ENCODE measurements around the gene PEX7.

PEX7 gene

DNA sequence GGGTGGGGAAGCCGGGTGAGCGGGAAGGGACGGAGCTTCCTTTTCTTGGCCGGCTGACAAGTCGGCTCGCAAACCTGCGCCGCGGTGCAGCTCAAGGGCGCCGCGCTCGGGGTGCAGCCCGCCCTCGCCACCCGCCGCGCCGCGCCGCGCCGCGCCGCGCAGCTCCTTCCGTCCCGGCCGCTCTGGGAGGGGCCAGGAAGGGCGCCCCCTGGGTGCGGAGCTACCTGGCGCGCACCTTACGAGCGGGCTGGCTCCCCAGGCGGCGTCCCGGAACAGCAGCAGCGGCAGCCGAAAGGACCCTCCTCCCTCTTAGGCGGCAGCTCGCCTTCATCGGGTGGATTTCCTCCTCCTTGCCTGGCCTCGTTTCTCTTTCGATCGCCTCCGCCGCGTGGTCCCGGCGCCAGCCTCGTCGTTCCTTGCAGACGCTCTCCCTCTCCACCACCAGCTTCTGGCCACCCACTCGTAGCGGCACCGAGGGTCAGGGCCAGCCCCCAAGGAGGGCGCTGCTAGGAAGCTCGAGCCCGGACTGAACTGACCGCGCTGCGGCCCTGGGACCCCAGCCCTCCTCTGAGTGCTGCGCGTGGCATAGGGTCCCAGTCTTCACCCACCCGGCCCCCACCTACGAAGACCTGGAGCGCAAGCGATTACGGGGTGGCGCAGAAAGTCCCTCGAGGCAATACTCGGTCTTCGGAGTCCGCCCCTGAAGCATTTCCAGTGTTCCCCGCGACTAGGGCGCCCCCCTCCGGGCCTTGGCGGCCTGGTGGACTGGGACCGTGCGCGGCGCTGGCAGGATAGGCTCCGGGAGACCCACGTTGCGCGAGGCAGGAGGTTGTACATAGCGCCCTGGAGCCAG is 29.8 kb upstream of the PEX7 start, which contains the start of gene MAP3K5:
TSS of gene MAP3K5 (minus strand) at position 68 of the 853 bp plus-strand sequence. CDS start 320 bp downstream, outside the sequence.
- Histone ChIP-seq H3K79me2 (ENCODE audit: control insufficient read depth, low read length) (no peaks in the 10 kb centered on the region), H3K36me3 (ENCODE audit: control insufficient read depth, low read length) (no peaks in the 10 kb centered on the region), H3K27me3 (ENCODE audit: control insufficient read depth, low read length) (peaks cover 31% of the 10 kb centered on the region), H4K20me1 (ENCODE audit: control insufficient read depth, insufficient read depth, low read depth, low read length) (no peaks in the 10 kb centered on the region), H3K4me2 (ENCODE audit: low read length) (peak within 1 kb of the TSS; percentile 89), H3K27ac (ENCODE audit: low read depth, low read length) (no peak within 1 kb of the TSS), H3F3A (ENCODE audit: control insufficient read depth, insufficient read depth) (peaks cover 9% of the 10 kb centered on the region; the same call in 1 of the 2 replicates), H3K4me3 (ENCODE audit: low read length) (peak within 1 kb of the TSS; percentile 86), H3K4me1 (ENCODE audit: control insufficient read depth, low read length) (peaks cover 31% of the 10 kb centered on the region), H3K9me2 (replicated peaks; ENCODE audit: control insufficient read depth, low read length) (no peaks in the 10 kb centered on the region), H3K9me3 (ENCODE audit: control insufficient read depth, insufficient read depth, low read length) (no peaks in the 10 kb centered on the region)
- TF ChIP-seq, protein P1, sequence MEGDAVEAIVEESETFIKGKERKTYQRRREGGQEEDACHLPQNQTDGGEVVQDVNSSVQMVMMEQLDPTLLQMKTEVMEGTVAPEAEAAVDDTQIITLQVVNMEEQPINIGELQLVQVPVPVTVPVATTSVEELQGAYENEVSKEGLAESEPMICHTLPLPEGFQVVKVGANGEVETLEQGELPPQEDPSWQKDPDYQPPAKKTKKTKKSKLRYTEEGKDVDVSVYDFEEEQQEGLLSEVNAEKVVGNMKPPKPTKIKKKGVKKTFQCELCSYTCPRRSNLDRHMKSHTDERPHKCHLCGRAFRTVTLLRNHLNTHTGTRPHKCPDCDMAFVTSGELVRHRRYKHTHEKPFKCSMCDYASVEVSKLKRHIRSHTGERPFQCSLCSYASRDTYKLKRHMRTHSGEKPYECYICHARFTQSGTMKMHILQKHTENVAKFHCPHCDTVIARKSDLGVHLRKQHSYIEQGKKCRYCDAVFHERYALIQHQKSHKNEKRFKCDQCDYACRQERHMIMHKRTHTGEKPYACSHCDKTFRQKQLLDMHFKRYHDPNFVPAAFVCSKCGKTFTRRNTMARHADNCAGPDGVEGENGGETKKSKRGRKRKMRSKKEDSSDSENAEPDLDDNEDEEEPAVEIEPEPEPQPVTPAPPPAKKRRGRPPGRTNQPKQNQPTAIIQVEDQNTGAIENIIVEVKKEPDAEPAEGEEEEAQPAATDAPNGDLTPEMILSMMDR (IDR thresholded peaks at IDR 0.05; ENCODE audit: low read depth, low read length, poor library complexity, severe bottlenecking): peak; percentile 65
- TF ChIP-seq EZH2phosphoT487 (IDR thresholded peaks at IDR 0.05; ENCODE audit: borderline replicate concordance, low read length): no peak

DNA sequence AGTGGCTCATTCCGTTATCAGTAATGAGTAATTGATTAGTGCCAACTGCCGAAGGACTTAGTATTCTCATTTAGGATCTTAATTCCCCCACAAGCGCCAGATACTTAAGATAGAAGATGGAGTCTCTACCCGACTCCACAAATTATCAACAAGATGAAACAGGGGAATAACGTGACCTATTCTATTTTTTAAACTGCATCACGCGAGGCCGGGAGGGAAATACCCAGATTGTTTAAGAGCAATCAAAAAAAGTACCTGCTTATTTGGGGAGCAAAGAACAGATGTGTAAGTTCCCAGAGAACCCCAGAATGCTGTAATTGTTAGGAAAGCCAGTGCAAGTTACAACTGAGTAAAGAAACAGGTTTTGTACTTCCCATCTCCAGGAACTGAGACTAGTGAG is 29.0 kb upstream of the PEX7 start:
- Histone ChIP-seq H3K9me2 (replicated peaks; ENCODE audit: control insufficient read depth, low read length) (no peaks in the 10 kb centered on the region), H4K20me1 (ENCODE audit: control insufficient read depth, insufficient read depth, low read depth, low read length) (no peaks in the 10 kb centered on the region), H3K9me3 (ENCODE audit: control insufficient read depth, insufficient read depth, low read length) (no peaks in the 10 kb centered on the region), H3K4me2 (ENCODE audit: low read length) (peak overlapping the region; percentile 89), H3K36me3 (ENCODE audit: control insufficient read depth, low read length) (no peaks in the 10 kb centered on the region), H3K4me3 (ENCODE audit: low read length) (peak overlapping the region; percentile 86), H3F3A (ENCODE audit: control insufficient read depth, insufficient read depth) (peaks cover 9% of the 10 kb centered on the region; the same call in 1 of the 2 replicates), H3K79me2 (ENCODE audit: control insufficient read depth, low read length) (no peaks in the 10 kb centered on the region), H3K27me3 (ENCODE audit: control insufficient read depth, low read length) (peaks cover 24% of the 10 kb centered on the region), H3K27ac (ENCODE audit: low read depth, low read length) (no peak overlapping the region), H3K4me1 (ENCODE audit: control insufficient read depth, low read length) (peaks cover 31% of the 10 kb centered on the region)
- no peak for TF ChIP-seq EZH2phosphoT487 (IDR thresholded peaks at IDR 0.05; ENCODE audit: borderline replicate concordance, low read length)
- TF ChIP-seq, protein P1 (IDR thresholded peaks at IDR 0.05; ENCODE audit: low read depth, low read length, poor library complexity, severe bottlenecking): no peak

DNA sequence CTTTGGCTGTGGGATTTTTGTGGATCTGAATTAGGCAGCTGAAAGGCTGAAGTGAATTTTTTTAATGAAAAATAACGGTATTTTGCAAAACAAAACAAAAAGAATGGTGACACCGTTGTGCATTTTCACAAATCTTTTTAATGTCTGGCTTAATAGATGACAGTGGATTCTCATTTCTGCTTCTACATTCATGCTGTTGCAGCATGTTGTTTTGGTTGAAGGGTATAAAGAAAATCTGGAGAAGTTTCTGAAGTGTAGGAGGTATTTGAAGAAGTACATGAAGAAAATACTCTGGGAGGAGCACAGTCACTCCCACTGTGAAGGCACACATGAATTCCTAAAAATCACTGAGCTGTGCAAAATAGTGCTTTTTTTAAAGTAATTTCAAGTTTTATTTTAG is 27.0 kb upstream of the PEX7 start:
- Histone ChIP-seq H3F3A (ENCODE audit: control insufficient read depth, insufficient read depth) (peaks cover 7% of the 10 kb centered on the region; the same call in 1 of the 2 replicates), H3K27ac (ENCODE audit: low read depth, low read length) (no peak overlapping the region), H3K9me3 (ENCODE audit: control insufficient read depth, insufficient read depth, low read length) (no peaks in the 10 kb centered on the region), H3K4me2 (ENCODE audit: low read length) (no peak overlapping the region), H3K4me3 (ENCODE audit: low read length) (no peak overlapping the region), H3K4me1 (ENCODE audit: control insufficient read depth, low read length) (peaks cover 28% of the 10 kb centered on the region), H4K20me1 (ENCODE audit: control insufficient read depth, insufficient read depth, low read depth, low read length) (no peaks in the 10 kb centered on the region), H3K36me3 (ENCODE audit: control insufficient read depth, low read length) (no peaks in the 10 kb centered on the region), H3K27me3 (ENCODE audit: control insufficient read depth, low read length) (peaks cover 20% of the 10 kb centered on the region), H3K9me2 (replicated peaks; ENCODE audit: control insufficient read depth, low read length) (no peaks in the 10 kb centered on the region), H3K79me2 (ENCODE audit: control insufficient read depth, low read length) (no peaks in the 10 kb centered on the region)
- TF ChIP-seq EZH2phosphoT487 (IDR thresholded peaks at IDR 0.05; ENCODE audit: borderline replicate concordance, low read length): no peak
- TF ChIP-seq, protein P1 (IDR thresholded peaks at IDR 0.05; ENCODE audit: low read depth, low read length, poor library complexity, severe bottlenecking): no peak
